ENCODE data around the gene GDF10.

The GDF10 gene

DNA sequence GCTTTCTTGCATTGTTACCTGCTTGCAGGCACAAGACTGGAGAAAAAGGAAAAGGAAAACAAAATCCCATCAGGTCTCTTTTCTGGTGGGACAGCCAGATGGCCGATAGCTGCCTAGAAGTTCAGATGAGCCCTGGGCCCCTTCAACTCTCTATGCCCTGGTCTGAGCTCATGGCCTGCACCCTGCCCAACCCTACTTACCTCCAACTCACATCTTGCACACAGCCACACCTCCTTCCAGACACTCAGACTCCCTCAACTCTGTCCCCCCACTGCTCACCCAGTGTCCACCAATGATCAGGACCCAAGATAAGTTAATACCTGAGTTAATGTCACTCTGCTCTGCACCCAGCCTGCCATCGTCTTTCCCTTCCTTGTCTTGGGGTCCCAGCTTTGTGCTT is 59.1 kb downstream of the GDF10 start:
- Histone ChIP-seq H2BK5ac (ENCODE audit: low read depth, low read length, poor library complexity) (no peak overlapping the region), H2BK120ac (ENCODE audit: insufficient read depth, low read length, poor library complexity) (no peak overlapping the region), H3K79me2 (ENCODE audit: control insufficient read depth, insufficient read depth, low read length, poor library complexity) (peaks cover 1% of the 10 kb centered on the region), H3K18ac (ENCODE audit: low read length) (no peak overlapping the region), H2AK5ac (ENCODE audit: low read length) (no peak overlapping the region), H3K4me1 (ENCODE audit: control insufficient read depth in 1 of 2, insufficient read depth in 2 of 2, low read length in 2 of 2) (peaks cover 0 to 3% of the 10 kb centered on the region in 2 experiments), H3K36me3 (ENCODE audit: control insufficient read depth in 1 of 2, insufficient read depth in 2 of 2, low read length in 2 of 2) (no peaks in the 10 kb centered on the region), H3K9me3 (ENCODE audit: insufficient read depth, low read depth, low read length) (no peaks in the 10 kb centered on the region), H2BK12ac (ENCODE audit: low read length) (no peak overlapping the region), H4K91ac (ENCODE audit: low read depth, low read length) (no peak overlapping the region), H3K23ac (ENCODE audit: low read length) (no peak overlapping the region), H3K14ac (ENCODE audit: low read length) (no peak overlapping the region), H3K27me3 (ENCODE audit: insufficient read depth, low read length) (no peaks in the 10 kb centered on the region), H3K4ac (ENCODE audit: low read depth, low read length) (no peak overlapping the region), H4K12ac (ENCODE audit: low read depth, low read length) (no peak overlapping the region), H3K9ac (ENCODE audit: low read length) (no peak overlapping the region), H4K8ac (ENCODE audit: low read depth, low read length) (no peak overlapping the region), H3K4me2 (ENCODE audit: low read length) (no peak overlapping the region), H3K27ac (ENCODE audit: low read depth, low read length) (no peak overlapping the region), H2AFZ (ENCODE audit: insufficient read depth, low read length, poor library complexity) (no peak overlapping the region), H3K79me1 (ENCODE audit: low read length) (no peaks in the 10 kb centered on the region), H3K4me3 (ENCODE audit: low read depth, low read length) (no peak overlapping the region)
- WGBS (ENCODE audit: extremely low coverage, insufficient coverage, insufficient read length), result no CpG with 5 or more reads among the region's 2 CpGs
- no peak for DNase-seq

DNA sequence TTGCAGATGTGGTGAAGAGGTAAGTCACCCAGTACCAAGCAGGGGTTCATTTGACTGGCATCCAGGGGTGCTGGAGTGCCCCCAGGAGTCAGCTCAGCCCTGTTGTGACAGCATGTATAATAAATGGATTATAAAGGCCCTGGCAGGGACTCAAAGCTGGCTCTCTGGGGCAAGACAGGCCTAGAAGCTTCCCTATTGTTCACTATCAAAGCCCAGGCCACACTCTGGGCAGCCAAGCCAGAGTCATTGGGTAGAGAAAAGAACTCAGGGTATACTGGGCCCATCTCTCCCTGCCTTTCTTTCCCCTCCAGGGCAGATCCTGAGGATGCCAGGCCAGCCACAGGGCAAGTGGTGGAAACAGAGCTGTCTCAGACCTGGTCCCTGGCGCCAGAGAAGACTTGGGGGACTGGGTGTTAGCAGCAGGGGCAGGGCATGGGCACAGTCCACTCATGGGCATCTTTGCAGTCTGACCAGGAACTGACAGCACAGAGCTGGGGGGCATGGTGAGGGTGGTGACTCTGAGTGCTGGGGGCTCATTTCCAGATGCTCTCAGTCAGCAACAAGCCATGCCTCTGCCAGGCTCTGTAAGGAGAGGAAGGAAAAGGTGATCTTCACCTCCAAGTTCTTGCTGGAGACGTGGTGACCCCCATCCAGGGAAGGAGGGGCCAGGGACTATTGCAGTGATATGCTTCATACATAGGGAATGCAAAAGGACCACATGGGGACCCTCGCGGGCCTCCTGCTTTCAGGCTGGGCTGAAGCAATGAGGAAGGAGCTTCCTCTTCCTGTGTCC is 59.8 kb downstream of the GDF10 start:
- no CpG with 5 or more reads among the region's 4 CpGs for WGBS (ENCODE audit: extremely low coverage, insufficient coverage, insufficient read length)
- peaks cover 0 to 3% of the 10 kb centered on the region in 2 experiments for H3K4me1 ChIP-seq (ENCODE audit: control insufficient read depth in 1 of 2, insufficient read depth in 2 of 2, low read length in 2 of 2)
- no peaks in the 10 kb centered on the region for H3K36me3 ChIP-seq (ENCODE audit: control insufficient read depth in 1 of 2, insufficient read depth in 2 of 2, low read length in 2 of 2)
- peaks cover 1% of the 10 kb centered on the region for H3K79me2 ChIP-seq (ENCODE audit: control insufficient read depth, insufficient read depth, low read length, poor library complexity)
- H3K18ac ChIP-seq (ENCODE audit: low read length), result no peak overlapping the region
- H3K9ac ChIP-seq (ENCODE audit: low read length), result no peak overlapping the region
- H4K91ac ChIP-seq (ENCODE audit: low read depth, low read length), result no peak overlapping the region
- no peak overlapping the region for H3K4me2 ChIP-seq (ENCODE audit: low read length)
- no peak overlapping the region for H2BK5ac ChIP-seq (ENCODE audit: low read depth, low read length, poor library complexity)
- DNase-seq, result no peak
- no peak overlapping the region for H2BK12ac ChIP-seq (ENCODE audit: low read length)
- H4K8ac ChIP-seq (ENCODE audit: low read depth, low read length), result no peak overlapping the region
- H3K27me3 ChIP-seq (ENCODE audit: insufficient read depth, low read length), result no peaks in the 10 kb centered on the region
- H3K27ac ChIP-seq (ENCODE audit: low read depth, low read length), result no peak overlapping the region
- H2BK120ac ChIP-seq (ENCODE audit: insufficient read depth, low read length, poor library complexity), result no peak overlapping the region
- H4K12ac ChIP-seq (ENCODE audit: low read depth, low read length), result no peak overlapping the region
- no peak overlapping the region for H2AFZ ChIP-seq (ENCODE audit: insufficient read depth, low read length, poor library complexity)
- no peak overlapping the region for H3K4me3 ChIP-seq (ENCODE audit: low read depth, low read length)
- H3K4ac ChIP-seq (ENCODE audit: low read depth, low read length), result no peak overlapping the region
- H3K9me3 ChIP-seq (ENCODE audit: insufficient read depth, low read depth, low read length), result no peaks in the 10 kb centered on the region
- no peak overlapping the region for H2AK5ac ChIP-seq (ENCODE audit: low read length)
- H3K23ac ChIP-seq (ENCODE audit: low read length), result no peak overlapping the region
- H3K79me1 ChIP-seq (ENCODE audit: low read length), result no peaks in the 10 kb centered on the region
- no peak overlapping the region for H3K14ac ChIP-seq (ENCODE audit: low read length)

DNA sequence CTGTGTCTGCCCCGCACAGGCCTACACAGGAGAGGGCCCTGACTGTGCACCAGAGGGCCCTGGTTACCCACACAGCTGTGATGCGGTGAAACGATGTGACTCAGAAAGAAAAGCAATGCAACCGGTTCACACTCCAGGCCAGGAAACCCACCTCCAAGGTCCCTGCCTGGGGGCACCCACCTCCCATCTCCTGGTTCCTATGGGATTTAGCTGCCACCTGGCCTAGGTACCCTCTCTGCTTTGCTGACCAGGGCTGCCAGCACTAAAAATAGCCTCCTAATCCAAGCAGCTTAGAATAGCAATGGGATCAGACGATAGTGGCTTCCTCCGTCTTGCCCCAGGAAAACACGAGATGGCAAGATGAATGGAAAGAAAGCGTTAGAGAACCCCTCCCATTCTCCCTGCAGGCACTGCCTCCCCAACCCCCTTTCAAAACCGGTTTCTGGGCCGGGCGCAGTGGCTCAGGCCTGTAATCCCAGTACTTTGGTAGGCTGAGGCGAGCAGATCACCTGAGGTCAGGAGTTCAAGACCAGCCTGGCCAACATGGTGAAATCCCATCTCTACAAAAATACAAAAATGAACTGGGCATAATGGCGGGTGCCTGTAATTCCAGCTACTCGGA is 60.5 kb downstream of the GDF10 start:
- H4K8ac ChIP-seq (ENCODE audit: low read depth, low read length), result no peak overlapping the region
- H3K79me2 ChIP-seq (ENCODE audit: control insufficient read depth, insufficient read depth, low read length, poor library complexity), result peaks cover 1% of the 10 kb centered on the region
- H3K4ac ChIP-seq (ENCODE audit: low read depth, low read length), result no peak overlapping the region
- no peaks in the 10 kb centered on the region for H3K9me3 ChIP-seq (ENCODE audit: insufficient read depth, low read depth, low read length)
- no peak overlapping the region for H2BK5ac ChIP-seq (ENCODE audit: low read depth, low read length, poor library complexity)
- H2BK12ac ChIP-seq (ENCODE audit: low read length), result no peak overlapping the region
- H2BK120ac ChIP-seq (ENCODE audit: insufficient read depth, low read length, poor library complexity), result no peak overlapping the region
- H3K27me3 ChIP-seq (ENCODE audit: insufficient read depth, low read length), result no peaks in the 10 kb centered on the region
- H3K14ac ChIP-seq (ENCODE audit: low read length), result no peak overlapping the region
- no CpG with 5 or more reads among the region's 14 CpGs for WGBS (ENCODE audit: extremely low coverage, insufficient coverage, insufficient read length)
- no peak overlapping the region for H3K4me2 ChIP-seq (ENCODE audit: low read length)
- no peak overlapping the region for H3K27ac ChIP-seq (ENCODE audit: low read depth, low read length)
- no peak overlapping the region for H3K9ac ChIP-seq (ENCODE audit: low read length)
- no peaks in the 10 kb centered on the region for H3K36me3 ChIP-seq (ENCODE audit: control insufficient read depth in 1 of 2, insufficient read depth in 2 of 2, low read length in 2 of 2)
- H3K18ac ChIP-seq (ENCODE audit: low read length), result no peak overlapping the region
- H3K4me3 ChIP-seq (ENCODE audit: low read depth, low read length), result no peak overlapping the region
- no peak overlapping the region for H3K23ac ChIP-seq (ENCODE audit: low read length)
- H3K79me1 ChIP-seq (ENCODE audit: low read length), result no peaks in the 10 kb centered on the region
- peak overlapping the region; percentile 9 for H4K12ac ChIP-seq (ENCODE audit: low read depth, low read length)
- peak in 1 of 2 donors; percentile 5 for DNase-seq
- peaks cover 0 to 3% of the 10 kb centered on the region in 2 experiments for H3K4me1 ChIP-seq (ENCODE audit: control insufficient read depth in 1 of 2, insufficient read depth in 2 of 2, low read length in 2 of 2)
- no peak overlapping the region for H4K91ac ChIP-seq (ENCODE audit: low read depth, low read length)
- no peak overlapping the region for H2AK5ac ChIP-seq (ENCODE audit: low read length)
- no peak overlapping the region for H2AFZ ChIP-seq (ENCODE audit: insufficient read depth, low read length, poor library complexity)

DNA sequence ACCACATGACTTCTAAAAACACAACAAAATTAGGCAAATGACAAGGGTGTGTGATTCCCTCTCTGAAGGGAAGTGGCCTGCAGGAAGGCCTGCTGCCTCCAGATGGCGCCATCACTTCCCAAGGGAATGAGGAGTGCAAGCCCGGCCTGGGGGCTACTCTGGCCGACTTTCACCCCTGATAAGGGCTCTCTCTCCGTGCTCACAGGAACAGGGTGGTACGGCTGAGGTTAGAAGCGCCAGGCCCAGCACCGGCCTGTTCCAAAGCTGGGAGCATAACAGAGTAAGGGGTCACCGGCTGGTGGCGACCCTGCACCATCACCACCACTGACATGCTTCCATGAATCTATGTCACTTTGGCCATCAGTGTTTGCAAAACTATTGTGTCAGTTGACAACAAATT is 61.3 kb downstream of the GDF10 start:
- peak in 1 of 2 donors; percentile 72 for DNase-seq
- Histone ChIP-seq H3K9me3 (ENCODE audit: insufficient read depth, low read depth, low read length) (no peaks in the 10 kb centered on the region), H4K8ac (ENCODE audit: low read depth, low read length) (no peak overlapping the region), H3K4me3 (ENCODE audit: low read depth, low read length) (no peak overlapping the region), H3K9ac (ENCODE audit: low read length) (no peak overlapping the region), H3K18ac (ENCODE audit: low read length) (no peak overlapping the region), H3K4me2 (ENCODE audit: low read length) (no peak overlapping the region), H2AFZ (ENCODE audit: insufficient read depth, low read length, poor library complexity) (no peak overlapping the region), H3K79me1 (ENCODE audit: low read length) (no peaks in the 10 kb centered on the region), H2BK12ac (ENCODE audit: low read length) (no peak overlapping the region), H2BK120ac (ENCODE audit: insufficient read depth, low read length, poor library complexity) (no peak overlapping the region), H3K27ac (ENCODE audit: low read depth, low read length) (no peak overlapping the region), H4K12ac (ENCODE audit: low read depth, low read length) (no peak overlapping the region), H3K14ac (ENCODE audit: low read length) (no peak overlapping the region), H3K23ac (ENCODE audit: low read length) (no peak overlapping the region), H4K91ac (ENCODE audit: low read depth, low read length) (no peak overlapping the region), H3K4me1 (ENCODE audit: control insufficient read depth in 1 of 2, insufficient read depth in 2 of 2, low read length in 2 of 2) (peaks cover 0 to 3% of the 10 kb centered on the region in 2 experiments), H3K27me3 (ENCODE audit: insufficient read depth, low read length) (no peaks in the 10 kb centered on the region), H3K36me3 (ENCODE audit: control insufficient read depth in 1 of 2, insufficient read depth in 2 of 2, low read length in 2 of 2) (no peaks in the 10 kb centered on the region), H2BK5ac (ENCODE audit: low read depth, low read length, poor library complexity) (no peak overlapping the region), H3K79me2 (ENCODE audit: control insufficient read depth, insufficient read depth, low read length, poor library complexity) (peaks cover 1% of the 10 kb centered on the region), H2AK5ac (ENCODE audit: low read length) (no peak overlapping the region), H3K4ac (ENCODE audit: low read depth, low read length) (no peak overlapping the region)
- no CpG with 5 or more reads among the region's 9 CpGs for WGBS (ENCODE audit: extremely low coverage, insufficient coverage, insufficient read length)

All from trophoblast cell (in vitro differentiated cells and primary cell).